ENCODE measurements around the gene PRKAG2. TPM values are rescaled to one million over a fixed set of nuclear protein-coding genes. Genes with fewer than 3 reads are reported as not detected.

PRKAG2 gene
- total RNA-seq, 1 donor from 2014 or later, result 18.5 TPM

DNA sequence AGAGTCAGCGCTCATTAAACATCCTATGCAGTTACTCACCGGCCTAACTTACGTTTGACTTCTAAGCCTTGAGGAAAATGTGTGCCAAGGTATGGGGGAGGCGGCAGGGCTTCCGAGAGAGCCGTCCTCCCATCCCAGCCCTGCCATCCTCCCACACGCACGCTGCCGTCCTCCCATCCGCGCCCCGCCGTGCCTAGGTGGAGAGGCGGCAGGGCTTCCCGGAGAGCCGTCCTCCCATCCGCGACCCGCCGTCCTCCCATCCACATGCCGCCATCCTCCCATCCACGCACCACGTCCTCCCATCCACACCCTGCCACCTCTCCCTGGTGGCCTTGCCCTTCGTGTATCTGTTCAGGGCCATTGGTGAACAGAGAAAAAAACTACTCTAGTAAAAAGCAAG is 162.7 kb downstream of the PRKAG2 start:
- H3K4me3 Mint-ChIP-seq, result no peak overlapping the region
- H3K9me3 Mint-ChIP-seq, result no peaks in the 10 kb centered on the region
- DNase-seq (ENCODE audit: low spot score), result no peak
- no peak overlapping the region for H3K27ac Mint-ChIP-seq
- no peaks in the 10 kb centered on the region for H3K4me1 Mint-ChIP-seq (ENCODE audit: low read depth)
- H3K36me3 Mint-ChIP-seq (ENCODE audit: low read depth), result no peaks in the 10 kb centered on the region
- intact Hi-C loops (cut with micrococcal nuclease), result no loop called here
- no peaks in the 10 kb centered on the region for H3K27me3 Mint-ChIP-seq (ENCODE audit: insufficient read depth)

DNA sequence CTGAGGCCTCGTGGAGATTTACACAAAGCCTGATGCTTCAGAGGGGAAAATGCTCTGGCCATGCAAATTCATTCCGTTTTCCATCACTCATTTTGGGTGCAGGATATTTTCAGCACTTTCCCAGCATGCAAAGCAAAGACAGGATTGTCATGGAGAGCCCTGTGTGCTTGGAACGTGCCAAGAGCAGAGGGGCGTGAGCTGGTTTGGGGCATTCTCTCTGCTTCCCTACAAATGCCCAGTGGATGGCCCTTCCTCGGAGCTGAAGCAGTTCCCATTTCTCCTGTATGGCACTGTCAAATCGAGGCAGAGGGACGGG is 164.1 kb downstream of the PRKAG2 start:
- intact Hi-C loops (cut with micrococcal nuclease), result no loop called here
- H3K4me3 Mint-ChIP-seq, result no peak overlapping the region
- H3K36me3 Mint-ChIP-seq (ENCODE audit: low read depth), result no peaks in the 10 kb centered on the region
- no peak for DNase-seq (ENCODE audit: low spot score)
- no peaks in the 10 kb centered on the region for H3K9me3 Mint-ChIP-seq
- H3K4me1 Mint-ChIP-seq (ENCODE audit: low read depth), result no peaks in the 10 kb centered on the region
- H3K27me3 Mint-ChIP-seq (ENCODE audit: insufficient read depth), result no peaks in the 10 kb centered on the region
- H3K27ac Mint-ChIP-seq, result no peak overlapping the region

DNA sequence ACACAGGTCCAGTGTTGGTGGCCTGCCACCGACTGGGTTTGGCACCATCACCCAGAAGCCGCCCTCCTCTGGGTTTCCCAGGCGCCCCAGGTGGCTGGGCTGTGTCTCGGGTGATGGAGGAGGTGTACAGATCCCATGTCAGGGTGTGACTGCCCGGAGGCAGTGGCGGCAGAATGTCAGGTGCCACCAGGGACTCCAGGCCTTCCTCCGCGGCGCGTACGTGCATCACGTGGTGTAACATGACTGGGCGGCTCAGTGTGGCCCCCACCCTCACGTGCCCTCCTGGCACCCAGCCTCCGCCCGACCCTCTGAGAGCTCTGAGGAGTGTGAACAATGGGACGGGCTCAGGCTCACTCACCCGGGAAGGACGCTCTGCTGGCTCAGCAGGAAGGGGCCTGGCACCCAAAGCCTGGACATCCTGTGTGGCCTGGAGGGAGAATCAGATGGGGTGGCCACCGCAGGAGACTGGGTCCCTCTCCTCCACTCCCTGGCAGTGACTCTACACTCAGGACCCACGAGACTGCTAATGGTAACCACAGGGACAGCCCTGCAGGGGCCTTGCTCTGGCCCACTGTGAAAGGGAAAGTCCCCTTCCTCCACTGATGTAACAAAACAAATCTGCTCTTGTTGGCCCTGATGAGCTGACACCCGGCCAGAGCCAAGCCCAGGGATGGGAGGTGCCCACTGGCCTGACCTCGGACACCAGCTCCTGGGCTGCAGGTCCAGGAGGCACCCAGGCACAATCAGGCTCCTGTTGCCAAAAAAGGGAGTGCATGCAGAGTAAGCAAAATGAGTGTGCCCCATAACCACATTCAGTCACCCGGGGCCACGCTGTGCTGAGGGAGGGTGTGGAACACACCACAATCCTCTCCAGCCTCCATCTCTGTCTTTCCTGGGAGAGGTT is 164.8 kb downstream of the PRKAG2 start:
- intact Hi-C loops (cut with micrococcal nuclease), result no loop called here
- no peaks in the 10 kb centered on the region for H3K4me1 Mint-ChIP-seq (ENCODE audit: low read depth)

DNA sequence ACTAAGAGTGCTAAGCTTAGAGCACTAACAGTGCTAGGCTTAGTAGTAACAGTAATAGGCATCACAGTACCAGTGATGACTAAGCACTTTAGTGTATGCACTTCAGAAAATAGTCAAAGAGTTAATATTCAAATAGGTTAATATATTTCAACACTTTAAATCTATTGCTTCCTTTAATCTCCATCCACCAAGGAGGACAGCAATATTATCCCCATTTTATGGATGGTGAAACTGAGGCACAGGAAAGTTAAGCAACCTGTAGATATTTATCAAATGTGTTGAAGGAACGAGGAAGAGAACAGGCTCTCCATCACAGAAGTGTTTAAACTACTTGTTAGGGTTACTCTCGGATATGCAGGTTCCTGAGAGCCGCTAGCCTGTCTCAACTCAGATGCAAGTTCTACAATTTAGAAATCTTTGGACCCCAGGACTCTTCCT is 165.5 kb downstream of the PRKAG2 start:
- Mint-ChIP-seq H3K4me3 (no peak overlapping the region), H3K27ac (no peak overlapping the region), H3K4me1 (ENCODE audit: low read depth) (no peaks in the 10 kb centered on the region), H3K36me3 (ENCODE audit: low read depth) (no peaks in the 10 kb centered on the region), H3K9me3 (no peaks in the 10 kb centered on the region), H3K27me3 (ENCODE audit: insufficient read depth) (no peaks in the 10 kb centered on the region)
- no peak for DNase-seq (ENCODE audit: low spot score)
- intact Hi-C loops (cut with micrococcal nuclease), result no loop called here

More for the DNA sequence above, 164.8 kb downstream of the PRKAG2 start:
- Mint-ChIP-seq H3K27me3 (ENCODE audit: insufficient read depth) (no peaks in the 10 kb centered on the region), H3K27ac (no peak overlapping the region), H3K4me3 (no peak overlapping the region), H3K9me3 (no peaks in the 10 kb centered on the region), H3K36me3 (ENCODE audit: low read depth) (no peaks in the 10 kb centered on the region)
- DNase-seq (ENCODE audit: low spot score), result no peak

GRCh38 chr7:151710646-151711434 is 166.1 kb downstream of the PRKAG2 start:
- no peaks in the 10 kb centered on the region for H3K27me3 Mint-ChIP-seq (ENCODE audit: insufficient read depth)
- H3K4me3 Mint-ChIP-seq, result no peak overlapping the region
- no peaks in the 10 kb centered on the region for H3K9me3 Mint-ChIP-seq
- no peaks in the 10 kb centered on the region for H3K36me3 Mint-ChIP-seq (ENCODE audit: low read depth)
- DNase-seq (ENCODE audit: low spot score), result no peak
- intact Hi-C loops (cut with micrococcal nuclease), result no loop called here
- H3K27ac Mint-ChIP-seq, result no peak overlapping the region
- H3K4me1 Mint-ChIP-seq (ENCODE audit: low read depth), result no peaks in the 10 kb centered on the region

- no peak overlapping the region for H3K4me3 Mint-ChIP-seq
- no peaks in the 10 kb centered on the region for H3K9me3 Mint-ChIP-seq
- peaks cover 2% of the 10 kb centered on the region for H3K27me3 Mint-ChIP-seq (ENCODE audit: insufficient read depth)
- no peaks in the 10 kb centered on the region for H3K4me1 Mint-ChIP-seq (ENCODE audit: low read depth)
- no peak overlapping the region for H3K27ac Mint-ChIP-seq
- H3K36me3 Mint-ChIP-seq (ENCODE audit: low read depth), result no peaks in the 10 kb centered on the region
- DNase-seq (ENCODE audit: low spot score), result no peak
- intact Hi-C loops (cut with micrococcal nuclease), result no loop called here
These were observed 166.7 kb downstream of the PRKAG2 start for GRCh38 chr7:151710121-151710640.

DNA sequence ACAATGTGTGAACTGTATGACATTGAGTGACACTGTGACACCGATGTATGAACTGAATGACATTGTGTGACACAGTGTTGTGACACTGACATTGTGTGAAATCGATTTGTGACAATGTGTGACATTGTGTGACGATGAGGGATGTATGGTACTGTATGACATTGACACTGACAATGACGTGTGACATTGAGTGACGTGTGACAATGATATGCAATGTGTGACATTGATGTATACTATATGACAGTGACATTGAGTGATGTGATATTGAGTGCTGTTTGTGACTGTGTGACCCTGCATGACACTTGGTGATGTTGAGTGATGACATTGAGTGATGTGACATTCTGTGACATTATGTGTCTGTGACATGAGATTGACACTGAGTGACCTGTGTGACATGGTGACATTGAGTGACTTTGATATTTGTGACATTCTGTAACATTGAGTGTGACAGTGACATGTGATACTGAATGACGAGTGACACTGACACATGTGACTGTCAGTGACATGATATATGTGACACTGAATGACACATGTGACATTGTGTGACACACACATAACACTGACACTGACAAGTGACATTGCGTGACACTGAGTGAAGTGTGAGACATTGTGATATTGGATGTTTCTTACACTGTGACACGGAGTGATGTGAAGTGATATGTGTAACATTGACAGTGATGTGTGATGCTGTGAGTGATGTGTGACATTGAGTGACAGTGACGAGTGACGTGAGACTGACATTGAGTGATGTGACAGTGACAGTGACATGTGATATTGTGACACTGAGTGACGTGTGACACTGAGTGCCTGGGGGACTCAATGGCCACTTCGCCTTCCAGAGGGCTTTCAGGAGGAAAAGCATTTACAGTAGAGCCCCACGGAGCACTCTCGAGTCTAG is 167.5 kb downstream of the PRKAG2 start:
- DNase-seq (ENCODE audit: low spot score), result no peak
- intact Hi-C loops (cut with micrococcal nuclease), result no loop called here
- H3K4me3 Mint-ChIP-seq, result no peak overlapping the region
- H3K36me3 Mint-ChIP-seq (ENCODE audit: low read depth), result no peaks in the 10 kb centered on the region
- no peak overlapping the region for H3K27ac Mint-ChIP-seq
- peaks cover 3% of the 10 kb centered on the region for H3K27me3 Mint-ChIP-seq (ENCODE audit: insufficient read depth)
- no peaks in the 10 kb centered on the region for H3K4me1 Mint-ChIP-seq (ENCODE audit: low read depth)
- no peaks in the 10 kb centered on the region for H3K9me3 Mint-ChIP-seq

DNA sequence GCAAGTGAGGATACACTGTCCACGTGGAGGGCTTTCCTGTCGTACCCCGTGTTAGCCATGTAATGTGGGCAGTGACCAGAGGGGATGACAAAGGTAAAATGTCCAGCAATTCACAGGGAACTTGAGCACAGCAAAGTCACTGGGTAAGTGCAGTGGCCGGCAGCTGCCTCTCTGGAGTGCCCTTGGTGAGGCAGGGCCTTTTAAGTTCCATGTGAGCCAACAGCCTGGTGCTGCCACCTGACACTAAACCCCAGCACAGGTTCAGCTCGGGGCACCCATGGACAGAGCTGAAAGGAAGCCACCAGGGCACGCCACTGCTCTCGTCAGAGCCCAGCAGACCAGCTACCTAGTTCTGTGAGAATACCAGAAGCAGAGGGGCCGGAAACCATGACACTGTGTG is 168.3 kb downstream of the PRKAG2 start:
- Mint-ChIP-seq H3K4me1 (ENCODE audit: low read depth) (no peaks in the 10 kb centered on the region), H3K36me3 (ENCODE audit: low read depth) (no peaks in the 10 kb centered on the region), H3K9me3 (no peaks in the 10 kb centered on the region), H3K27ac (no peak overlapping the region), H3K4me3 (no peak overlapping the region), H3K27me3 (ENCODE audit: insufficient read depth) (peaks cover 3% of the 10 kb centered on the region)
- no peak for DNase-seq (ENCODE audit: low spot score)
- intact Hi-C loops (cut with micrococcal nuclease), result no loop called here

DNA sequence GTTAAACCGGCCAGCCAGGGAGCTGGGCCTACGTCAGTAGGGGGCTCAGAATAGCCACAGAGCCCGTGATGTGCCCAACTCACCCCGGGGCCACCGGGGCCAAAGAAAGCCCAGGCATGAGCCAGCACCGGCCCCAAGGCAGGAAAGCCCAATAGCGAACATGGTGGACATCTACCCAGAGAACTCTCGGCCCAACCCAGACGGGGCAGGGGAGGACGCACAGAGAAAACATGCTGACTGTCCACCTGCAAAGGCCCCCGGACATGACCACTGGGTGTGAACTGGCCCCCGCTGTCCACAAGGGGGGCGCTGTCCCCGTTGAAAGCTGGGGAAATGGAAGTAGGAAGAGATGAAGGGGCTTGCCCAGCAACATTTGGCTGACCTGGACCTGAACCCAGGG is 169.2 kb downstream of the PRKAG2 start:
- Mint-ChIP-seq H3K4me3 (no peak overlapping the region), H3K27me3 (ENCODE audit: insufficient read depth) (peaks cover 3% of the 10 kb centered on the region), H3K27ac (no peak overlapping the region), H3K9me3 (no peaks in the 10 kb centered on the region), H3K4me1 (ENCODE audit: low read depth) (no peaks in the 10 kb centered on the region), H3K36me3 (ENCODE audit: low read depth) (no peaks in the 10 kb centered on the region)
- DNase-seq (ENCODE audit: low spot score), result no peak
- intact Hi-C loops (cut with micrococcal nuclease), result no loop called here

GRCh38 chr7:151707105-151707469 is 169.8 kb downstream of the PRKAG2 start:
- intact Hi-C loops (cut with micrococcal nuclease), result no loop called here
- H3K36me3 Mint-ChIP-seq (ENCODE audit: low read depth), result no peaks in the 10 kb centered on the region
- H3K27me3 Mint-ChIP-seq (ENCODE audit: insufficient read depth), result peaks cover 3% of the 10 kb centered on the region
- no peak for DNase-seq (ENCODE audit: low spot score)
- no peak overlapping the region for H3K4me3 Mint-ChIP-seq
- no peak overlapping the region for H3K27ac Mint-ChIP-seq
- no peaks in the 10 kb centered on the region for H3K9me3 Mint-ChIP-seq
- H3K4me1 Mint-ChIP-seq (ENCODE audit: low read depth), result no peaks in the 10 kb centered on the region

DNA sequence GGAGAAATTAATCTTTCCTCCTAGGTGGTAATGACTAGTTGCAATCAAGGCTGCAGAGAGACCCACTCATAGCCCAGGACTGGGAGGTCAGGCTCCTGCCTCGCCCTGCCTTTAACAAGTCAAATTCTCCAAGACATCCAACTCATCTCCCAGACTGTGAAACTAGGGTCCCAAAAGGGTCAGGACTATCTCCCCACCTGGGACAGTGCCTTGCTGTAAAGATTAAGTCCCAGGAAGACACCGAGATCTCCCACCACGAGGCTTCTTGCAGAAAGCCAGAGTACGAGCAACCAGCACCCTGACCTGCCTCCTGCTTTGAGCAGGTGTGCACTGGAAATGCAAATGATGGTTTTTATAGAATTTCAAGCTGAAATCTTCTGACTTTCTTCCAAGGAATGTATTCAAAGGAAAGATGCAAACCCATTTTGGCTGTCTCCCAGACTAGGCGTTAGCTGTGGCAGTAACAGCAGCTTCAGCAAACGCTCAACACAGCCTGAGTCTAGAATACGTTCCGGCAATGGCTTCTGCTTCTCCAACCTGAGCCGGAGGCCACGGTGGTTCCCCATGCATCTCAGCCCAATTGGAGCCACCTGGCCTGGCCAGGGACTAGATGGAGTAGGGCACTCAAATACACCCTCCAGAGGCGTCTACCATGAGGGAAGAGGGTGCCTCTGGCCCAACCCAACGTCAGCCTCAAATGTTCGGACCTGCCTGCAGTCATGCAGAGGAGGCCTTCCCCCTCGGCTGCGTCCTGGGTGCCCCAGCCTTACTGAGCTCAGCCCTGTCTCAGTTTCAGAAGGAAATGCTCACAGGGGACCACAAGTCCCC is 170.4 kb downstream of the PRKAG2 start:
- Mint-ChIP-seq H3K36me3 (ENCODE audit: low read depth) (no peaks in the 10 kb centered on the region), H3K27ac (no peak overlapping the region), H3K9me3 (no peaks in the 10 kb centered on the region), H3K4me3 (no peak overlapping the region), H3K27me3 (ENCODE audit: insufficient read depth) (peaks cover 3% of the 10 kb centered on the region), H3K4me1 (ENCODE audit: low read depth) (no peaks in the 10 kb centered on the region)
- DNase-seq (ENCODE audit: low spot score), result no peak
- intact Hi-C loops (cut with micrococcal nuclease), result no loop called here
